HuH-7 (cell line): ENCODE measurements around the gene METTL2B.

ENCODE experiments used
- DNase-seq: peaks from one replicate; pipeline ENCODE4 v3.0.0; 2011; ENCODE audit warnings: low spot score

The METTL2B gene, protein sequence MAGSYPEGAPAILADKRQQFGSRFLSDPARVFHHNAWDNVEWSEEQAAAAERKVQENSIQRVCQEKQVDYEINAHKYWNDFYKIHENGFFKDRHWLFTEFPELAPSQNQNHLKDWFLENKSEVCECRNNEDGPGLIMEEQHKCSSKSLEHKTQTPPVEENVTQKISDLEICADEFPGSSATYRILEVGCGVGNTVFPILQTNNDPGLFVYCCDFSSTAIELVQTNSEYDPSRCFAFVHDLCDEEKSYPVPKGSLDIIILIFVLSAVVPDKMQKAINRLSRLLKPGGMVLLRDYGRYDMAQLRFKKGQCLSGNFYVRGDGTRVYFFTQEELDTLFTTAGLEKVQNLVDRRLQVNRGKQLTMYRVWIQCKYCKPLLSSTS

DNA sequence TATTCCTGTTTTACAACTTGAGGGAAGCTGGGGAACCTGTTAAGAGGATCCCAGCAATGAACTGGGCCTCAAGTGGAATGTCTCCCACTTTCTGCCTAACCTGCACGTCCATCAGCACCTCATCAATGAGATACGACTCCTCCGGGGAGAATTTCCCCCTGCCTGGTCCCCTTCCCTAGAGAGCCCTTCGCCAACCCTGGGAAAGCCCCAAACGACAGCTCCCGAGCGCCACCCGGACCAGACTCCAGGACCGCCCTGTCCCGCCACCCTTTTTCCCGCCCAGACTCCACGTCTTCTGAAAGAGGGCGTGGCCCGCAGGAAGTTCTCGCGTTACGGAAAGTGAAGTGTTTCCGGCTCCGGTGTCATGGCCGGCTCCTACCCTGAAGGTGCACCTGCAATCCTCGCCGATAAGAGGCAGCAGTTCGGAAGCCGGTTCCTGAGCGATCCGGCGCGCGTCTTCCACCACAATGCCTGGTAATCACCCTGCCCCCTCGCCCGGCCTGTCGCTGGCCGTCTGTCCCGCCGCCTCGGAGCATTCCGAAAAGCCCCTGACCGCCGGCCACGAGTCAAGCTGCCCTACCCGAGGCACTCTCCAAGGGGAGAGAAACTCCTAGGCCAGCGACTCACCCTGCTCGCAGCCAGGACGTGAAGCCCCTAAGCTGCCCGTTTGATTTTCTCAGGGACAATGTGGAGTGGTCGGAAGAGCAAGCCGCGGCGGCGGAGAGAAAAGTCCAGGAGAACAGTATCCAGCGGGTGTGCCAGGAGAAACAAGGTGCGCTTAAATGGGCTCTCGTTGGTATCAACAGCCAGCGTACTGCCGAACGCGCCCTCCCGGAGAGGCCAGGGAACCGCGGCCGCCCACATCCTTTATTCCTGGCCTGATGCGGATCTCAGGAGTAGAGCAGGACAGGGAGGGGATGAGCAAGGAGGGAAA, at the start of gene METTL2B:
TSS of gene METTL2B (plus strand) at position 347 of the 934 bp plus-strand sequence. CDS start at position 365, 18 bp downstream.
- peak; percentile 68 for DNase-seq

DNA sequence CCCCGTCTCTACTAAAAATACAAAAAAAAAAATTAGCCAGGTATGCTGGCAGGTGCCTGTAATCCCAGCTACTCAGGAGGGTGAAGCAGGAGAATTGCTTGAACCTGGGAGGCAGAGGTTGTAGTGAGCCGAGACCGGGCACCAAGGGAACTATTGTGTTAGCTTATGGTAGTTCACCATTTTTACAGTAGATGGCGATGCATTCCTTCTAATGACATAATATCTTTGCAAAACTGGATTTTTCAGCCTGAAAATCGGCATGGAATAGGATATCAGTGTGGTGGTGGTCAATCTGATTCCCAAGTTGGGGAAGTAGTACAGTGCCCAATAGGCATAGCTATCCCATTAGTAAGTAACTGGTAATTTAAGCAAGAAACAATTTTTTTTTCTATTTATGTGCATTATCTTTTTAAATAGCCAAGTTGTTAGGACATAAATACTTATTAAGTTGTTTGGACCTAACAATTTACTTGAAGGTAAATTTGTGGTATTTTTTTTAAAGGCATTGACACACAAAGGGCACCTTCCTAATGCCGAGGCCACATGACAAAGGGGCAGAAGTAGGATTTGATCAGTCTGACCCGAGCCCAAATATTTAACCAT, 49.2 kb upstream of the METTL2B start:
- DNase-seq, result peak; percentile 28

DNA sequence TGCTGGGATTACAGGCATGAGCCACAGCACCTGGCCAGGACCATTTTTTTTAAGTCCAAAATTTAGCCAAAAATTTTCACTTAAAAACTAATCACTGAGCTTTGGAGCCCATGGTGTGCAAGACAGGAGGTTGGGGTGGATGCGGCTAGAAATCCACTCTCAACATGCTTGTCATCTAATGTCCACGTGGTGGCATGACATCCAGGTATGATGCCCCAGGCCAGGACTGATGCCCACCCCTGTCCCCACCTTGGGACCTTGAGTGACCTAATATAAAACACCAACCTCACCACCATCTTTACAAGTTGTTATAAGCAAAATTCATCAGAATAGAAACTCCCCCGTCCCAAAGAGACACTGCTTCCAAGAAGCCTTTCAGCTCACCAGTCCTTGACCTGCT, 46.3 kb upstream of the METTL2B start:
- DNase-seq, result no peak

DNA sequence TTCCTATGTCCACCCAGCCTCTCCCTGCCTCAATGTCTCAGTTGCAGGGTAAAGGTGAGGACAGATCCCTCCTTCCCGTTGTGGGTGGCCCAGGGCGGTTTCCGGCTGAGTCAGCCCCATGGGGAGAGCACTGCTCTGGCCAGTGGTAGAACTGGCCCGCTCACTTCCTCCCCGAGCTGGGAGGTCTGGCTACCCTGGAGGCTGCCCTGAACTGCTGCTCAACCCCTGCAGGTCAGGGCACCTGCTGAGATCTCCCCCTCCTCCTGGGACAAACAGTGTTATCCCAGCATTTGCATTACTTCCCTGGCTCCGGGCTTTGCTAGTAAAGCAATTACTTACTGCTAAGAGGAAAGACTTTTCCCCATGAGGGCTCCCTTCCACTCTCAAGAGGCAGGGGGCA, 45.3 kb upstream of the METTL2B start:
- DNase-seq, result no peak

DNA sequence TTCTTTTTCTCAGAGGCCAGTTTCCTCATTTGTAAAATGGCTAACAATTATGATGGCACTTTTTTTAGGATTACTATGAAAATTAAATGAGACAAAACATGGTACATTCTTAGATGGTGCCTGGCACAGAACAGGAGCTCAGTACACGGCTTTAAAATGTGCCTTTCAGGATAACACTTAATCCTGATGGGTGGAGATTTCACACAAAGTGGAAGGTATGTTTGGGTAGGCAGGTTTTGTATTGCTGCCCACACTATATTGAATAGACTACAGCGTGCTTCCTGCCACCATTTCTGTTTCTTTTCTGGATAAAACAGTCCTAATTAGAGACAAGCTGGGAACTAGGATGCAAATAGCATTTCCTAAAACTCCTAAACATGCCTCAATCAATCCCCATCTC, 44.8 kb upstream of the METTL2B start:
- no peak for DNase-seq

DNA sequence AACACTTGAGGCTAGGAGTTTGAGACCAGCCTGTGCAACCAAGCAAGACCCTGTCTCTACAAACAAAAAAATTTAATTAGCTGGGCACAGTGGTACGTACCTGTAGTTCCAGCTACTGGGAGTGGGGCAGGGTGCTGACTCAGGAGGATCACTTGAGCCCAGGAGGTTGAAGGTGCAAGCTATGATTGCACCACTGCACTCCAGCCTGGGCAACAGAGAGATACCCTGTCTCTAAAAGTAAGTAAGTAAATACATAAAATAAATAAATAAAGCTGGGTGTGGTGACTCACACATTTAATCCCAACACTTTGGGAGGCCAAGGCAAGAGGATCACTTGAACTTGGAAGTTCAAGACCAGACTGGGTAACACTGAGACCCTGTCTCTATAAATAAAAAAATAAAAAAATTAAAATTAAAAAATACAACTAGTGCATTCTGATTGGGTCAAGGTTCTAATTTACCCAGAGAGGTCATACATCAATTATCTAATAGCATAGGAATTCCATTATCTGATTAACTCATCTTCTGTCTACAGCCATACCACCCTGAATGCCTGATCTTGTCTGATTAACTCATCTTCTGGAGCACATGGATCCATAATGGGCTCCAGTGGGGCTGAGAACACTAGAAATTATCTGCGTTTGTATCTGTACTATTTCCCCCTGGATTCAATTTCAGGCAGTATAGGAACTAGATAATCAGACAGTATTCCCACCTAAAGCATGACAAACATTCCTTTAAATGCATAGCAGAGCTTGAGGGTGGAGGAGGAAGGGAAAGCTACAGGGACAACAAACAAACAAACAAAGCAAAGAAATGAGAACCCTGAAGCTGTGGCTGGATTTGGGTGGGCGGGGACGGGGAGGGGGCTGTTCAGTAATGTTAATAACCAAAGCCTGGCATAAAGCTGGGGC, 41.9 kb upstream of the METTL2B start:
- no peak for DNase-seq

DNA sequence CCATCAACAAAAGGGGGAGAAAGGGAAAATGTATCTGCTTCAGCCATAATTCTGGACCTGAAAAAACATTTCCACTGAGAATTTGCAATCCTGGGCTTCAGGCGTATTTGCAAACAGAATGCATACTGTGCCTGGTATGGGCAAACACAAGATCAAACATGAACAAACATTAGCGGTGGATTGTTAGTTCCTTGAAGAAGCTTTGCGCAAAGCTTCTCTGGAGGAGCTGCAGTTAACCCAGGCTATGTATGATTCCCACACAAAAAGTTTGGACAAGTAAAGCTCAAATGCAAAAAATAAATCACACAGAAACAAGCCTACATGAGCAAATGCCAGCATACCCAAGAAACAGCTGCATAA, 41.2 kb upstream of the METTL2B start:
- DNase-seq, result no peak

DNA sequence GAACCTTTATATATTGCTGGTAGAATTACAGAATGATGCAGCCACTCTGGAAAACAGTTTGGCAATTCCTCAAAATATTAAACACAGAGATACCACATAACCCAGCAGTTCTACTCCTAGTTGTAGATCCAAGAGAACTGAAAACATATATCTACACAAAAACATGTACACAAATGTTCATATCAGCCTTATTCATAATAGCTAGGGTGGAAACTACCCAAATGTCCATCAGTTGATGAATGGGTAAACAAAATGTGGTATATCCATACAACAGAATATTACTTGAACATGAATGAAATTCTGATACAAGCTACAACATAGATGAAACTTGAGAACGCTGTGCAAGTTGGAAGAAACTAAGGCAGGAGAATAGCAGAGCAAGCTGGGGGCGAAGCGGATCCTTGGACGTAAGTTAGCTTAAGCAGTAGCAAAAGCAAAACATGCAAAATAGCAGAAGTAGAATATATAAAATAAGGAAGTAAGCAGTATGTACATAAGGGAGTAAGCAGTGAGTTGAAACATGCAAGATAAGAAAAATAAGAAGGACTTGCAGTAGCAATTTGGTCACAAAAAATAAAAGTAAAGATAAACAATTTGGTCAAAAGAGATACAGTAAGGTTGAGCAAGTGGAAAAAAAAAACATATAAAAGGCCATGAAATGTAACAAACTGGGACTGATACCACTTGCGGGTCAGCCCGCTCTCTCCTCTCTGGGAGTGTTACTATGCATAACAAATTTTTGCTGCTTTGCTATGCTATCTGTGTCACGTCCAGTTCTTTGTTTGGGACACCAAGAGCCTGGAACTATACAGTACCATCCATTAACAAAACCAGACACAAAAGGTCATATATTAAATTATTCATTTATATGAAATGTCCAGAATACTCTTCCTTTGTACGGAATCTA, 38.9 kb upstream of the METTL2B start:
- no peak for DNase-seq

DNA sequence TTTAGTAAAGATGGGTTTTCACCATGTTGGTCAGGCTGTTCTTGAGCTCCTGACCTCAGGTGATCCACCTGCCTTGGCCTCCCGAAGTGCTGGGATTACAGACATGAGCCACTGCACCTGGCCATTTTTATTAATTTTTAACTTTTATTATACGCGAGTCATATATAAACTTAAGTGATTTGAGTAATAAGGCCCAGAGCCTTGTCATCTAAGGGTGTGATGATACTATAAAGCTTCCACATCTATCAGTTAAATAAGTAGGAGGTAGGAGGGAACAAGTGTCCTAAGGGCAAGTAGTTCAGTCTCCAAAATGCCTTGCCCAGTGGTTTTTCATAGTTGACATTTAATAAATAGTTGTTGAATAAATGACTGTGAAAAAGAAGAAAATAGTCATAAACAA, 34.2 kb upstream of the METTL2B start:
- DNase-seq, result no peak

DNA sequence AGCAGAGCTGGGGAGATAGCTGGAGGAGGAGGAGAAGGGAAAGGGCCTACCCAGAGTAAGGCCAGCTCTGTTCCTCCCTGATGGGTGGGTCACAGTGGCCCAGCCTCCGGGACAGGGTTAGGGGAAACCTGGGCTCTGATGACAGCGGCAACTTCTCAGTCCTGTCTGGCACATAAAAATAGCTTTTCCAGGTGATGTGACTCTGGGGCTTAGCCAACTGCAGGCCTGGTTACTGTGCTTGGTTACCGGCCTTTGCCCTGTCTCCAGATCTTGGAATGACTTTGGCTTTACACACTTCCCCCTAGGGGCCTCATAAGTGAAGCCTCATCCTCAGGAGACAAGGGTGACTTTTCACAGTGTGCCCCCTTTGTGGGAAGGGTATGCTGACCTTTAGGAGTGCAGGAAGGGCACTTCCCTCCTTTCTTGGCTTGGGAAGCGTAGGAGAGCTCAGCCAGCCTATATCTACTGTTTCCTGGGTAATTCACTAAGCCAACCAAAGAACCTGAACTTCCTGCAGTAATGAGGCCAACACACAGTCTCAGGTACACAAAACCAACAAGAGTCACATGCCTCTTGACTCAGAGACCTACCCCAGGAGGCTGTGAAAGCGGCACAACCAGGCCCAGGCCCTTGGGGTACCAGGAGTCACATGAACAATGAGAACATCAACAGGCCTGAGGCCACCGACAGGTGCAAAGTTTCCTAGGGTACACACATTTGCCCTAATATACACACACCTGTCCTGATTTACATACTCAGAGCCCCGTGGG, 32.5 kb upstream of the METTL2B start:
- DNase-seq, result no peak

DNA sequence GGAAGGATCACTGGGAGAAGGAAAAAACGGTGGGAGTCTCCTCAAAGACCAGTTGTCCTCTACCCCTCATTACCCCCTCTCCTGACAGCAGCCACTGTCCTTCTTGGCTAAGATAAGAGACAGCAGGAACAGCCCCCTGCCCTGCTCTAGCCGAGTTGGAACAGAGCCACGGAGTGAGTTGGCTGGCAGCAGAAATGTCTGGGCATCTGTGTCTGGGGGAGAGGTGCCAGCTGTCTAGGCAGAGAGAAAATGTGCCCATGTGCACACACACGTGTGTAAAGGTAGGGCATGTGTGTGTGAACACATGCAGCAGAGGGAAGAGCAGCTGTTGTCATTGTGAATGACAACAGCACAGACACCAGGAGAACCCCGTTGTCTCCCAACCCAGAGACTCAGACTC, 30.2 kb upstream of the METTL2B start:
- DNase-seq, result no peak

DNA sequence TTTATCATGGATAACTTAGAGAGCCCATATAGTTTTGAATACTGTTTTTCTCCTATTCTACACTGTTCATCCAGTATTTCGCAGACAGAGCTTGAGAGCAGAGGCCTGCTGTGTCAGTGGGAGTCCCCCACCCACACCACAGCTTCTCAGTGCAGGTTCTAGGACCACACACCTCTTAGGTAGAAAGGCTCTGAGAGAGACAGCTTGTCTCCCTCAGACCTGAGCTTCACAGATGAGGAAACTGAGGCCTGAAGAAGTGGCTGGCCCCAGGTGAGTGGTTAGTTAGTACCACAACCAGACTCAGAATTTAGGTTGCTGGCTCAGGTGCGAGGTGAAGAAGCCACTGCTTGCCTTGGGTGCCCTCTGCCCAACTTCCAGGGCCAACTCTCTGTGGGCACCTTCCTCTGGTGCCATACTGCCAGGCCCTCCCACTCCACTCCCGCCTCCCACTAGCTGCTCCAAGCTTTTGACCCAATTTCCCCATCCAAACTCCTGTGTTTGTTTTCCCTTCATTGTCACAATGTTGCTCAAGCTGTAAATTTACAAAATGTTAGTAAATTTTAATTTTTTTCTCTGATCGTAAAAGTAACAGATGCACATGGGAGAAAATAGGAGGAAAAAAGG, 28.5 kb upstream of the METTL2B start:
- no peak for DNase-seq

DNA sequence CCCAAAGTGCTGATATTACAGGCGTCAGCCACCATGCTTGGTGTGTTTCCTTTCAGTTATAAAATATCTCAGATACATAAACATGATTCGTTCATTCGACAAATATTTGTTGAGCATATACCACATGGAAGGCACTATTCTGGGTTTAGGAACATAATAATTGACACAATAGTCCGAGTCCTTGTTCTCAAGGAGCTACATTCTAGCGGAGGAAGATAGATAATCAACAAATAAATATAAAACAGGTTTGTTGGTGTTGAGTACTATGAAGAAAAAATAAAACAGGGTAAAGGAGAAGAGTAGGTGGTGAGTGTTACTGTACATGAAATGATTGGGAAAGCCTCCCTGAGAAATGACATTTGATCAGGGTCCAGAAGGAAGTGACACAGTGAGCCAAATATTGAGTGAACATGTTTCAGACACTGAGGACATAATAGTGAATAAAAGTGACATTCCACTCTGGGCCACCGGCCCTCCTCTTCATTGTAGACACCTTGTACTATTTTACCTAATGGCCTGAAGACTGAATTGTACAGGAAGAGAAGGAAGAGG, 27.7 kb upstream of the METTL2B start:
- no peak for DNase-seq

DNA sequence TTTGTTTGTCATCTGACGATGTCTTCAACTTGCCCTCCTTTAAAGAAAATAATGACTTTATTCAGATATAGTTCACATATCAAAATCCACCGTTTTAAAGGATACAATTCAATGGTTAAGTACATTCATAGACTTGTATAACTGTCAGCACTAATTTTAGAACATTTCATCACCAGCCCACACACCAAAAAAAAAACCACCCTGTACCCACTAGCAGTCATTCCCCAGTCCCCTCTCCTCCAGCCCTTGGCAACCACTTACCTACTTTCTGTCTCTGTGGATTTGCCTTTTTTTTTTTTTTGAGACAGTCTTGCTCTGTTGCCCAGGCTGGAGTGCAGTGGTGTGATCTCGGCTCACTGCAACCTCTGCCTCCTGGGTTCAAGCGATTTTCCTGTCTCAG, 26.1 kb upstream of the METTL2B start:
- DNase-seq, result no peak

DNA sequence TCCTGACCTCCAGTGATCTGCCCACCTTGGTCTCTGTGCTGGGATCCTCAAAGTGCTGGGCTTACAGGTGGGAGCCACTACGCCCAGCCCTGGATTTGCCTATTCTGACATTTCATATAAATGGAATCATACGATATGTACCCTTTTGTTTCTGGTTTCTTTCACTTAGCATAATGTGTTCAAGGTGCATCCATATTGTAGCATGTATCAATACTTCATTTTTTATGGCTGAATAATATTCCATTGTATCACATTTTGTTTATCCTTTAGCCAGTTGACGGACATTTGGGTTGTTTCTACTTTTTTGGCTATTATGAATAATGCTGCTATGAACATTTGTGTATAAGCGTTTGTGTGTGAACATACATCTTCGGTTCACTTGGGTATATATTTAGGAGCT, 25.6 kb upstream of the METTL2B start:
- DNase-seq, result no peak

DNA sequence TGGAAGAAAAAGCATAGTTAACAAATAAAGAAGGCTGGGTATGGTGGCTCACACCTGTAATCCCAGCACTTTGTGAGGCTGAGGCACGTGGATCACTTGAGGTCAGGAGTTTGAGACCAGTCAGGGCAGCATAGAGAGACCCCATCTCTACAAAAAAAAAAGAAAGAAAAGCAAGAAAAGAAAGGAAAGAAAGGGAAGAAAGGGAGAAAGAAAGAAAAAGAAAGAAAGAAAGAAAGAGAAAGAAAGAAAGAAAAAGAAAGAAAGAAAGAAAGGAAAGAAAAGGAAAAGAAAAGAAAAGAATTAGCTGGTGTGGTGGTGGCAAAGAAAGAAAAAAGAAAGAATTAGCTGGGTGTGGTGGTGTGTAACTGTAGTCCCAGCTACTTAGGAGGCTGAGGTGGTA, 24.0 kb upstream of the METTL2B start:
- DNase-seq, result no peak

DNA sequence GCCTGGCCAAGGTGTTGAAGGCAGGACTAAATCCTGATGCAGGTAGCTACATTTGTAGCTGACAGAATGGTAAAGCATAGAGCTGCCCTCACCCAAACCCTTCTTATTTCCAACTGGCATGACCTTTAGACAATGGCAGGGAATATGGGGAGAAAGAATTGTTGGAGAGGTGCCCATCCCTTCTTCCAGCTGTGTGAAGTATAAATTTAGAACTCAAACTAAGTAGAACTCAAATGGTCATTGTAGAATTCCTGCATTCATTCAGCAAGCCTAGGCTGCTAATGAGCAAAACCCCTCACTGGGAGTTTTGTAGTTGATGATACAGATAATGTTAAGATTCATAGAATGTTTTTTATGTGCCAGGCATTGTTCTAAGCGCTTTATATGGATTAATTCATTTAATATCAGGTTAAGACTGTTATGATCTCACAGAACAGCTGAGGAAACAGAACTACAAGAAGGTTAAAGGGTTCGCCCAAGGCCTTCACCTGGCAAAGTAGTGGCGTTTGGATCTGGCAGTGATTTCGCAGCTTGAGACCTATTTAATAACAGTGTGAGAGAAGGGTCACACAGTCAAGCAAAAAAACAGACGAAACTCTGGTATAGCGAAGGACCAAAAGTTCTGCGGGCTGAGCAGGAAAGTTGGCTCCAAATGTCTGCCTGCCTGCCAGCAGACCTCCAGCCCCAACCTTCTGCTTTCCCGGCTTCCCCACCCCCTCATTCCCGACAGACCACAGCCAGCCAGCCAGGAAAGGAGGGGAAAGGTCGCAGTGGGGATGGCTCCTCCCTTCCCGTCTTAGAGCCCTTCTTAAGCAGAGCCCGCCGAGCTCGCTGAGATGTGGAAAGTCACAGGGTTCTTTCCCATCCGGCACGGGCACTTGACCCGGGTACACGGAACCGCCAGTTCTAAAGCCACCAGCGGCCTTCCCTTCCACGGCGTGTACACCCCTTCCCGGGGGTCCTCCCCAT, 22.4 kb upstream of the METTL2B start:
- peak; percentile 56 for DNase-seq
